ENCODE results near the gene CUL9. TPM values are rescaled to one million over a fixed set of nuclear protein-coding genes. Genes with fewer than 3 reads are reported as not detected.

The CUL9 gene
- total RNA-seq, 2 experiments from 2014 or later, result 32.9 to 37.0 TPM

DNA sequence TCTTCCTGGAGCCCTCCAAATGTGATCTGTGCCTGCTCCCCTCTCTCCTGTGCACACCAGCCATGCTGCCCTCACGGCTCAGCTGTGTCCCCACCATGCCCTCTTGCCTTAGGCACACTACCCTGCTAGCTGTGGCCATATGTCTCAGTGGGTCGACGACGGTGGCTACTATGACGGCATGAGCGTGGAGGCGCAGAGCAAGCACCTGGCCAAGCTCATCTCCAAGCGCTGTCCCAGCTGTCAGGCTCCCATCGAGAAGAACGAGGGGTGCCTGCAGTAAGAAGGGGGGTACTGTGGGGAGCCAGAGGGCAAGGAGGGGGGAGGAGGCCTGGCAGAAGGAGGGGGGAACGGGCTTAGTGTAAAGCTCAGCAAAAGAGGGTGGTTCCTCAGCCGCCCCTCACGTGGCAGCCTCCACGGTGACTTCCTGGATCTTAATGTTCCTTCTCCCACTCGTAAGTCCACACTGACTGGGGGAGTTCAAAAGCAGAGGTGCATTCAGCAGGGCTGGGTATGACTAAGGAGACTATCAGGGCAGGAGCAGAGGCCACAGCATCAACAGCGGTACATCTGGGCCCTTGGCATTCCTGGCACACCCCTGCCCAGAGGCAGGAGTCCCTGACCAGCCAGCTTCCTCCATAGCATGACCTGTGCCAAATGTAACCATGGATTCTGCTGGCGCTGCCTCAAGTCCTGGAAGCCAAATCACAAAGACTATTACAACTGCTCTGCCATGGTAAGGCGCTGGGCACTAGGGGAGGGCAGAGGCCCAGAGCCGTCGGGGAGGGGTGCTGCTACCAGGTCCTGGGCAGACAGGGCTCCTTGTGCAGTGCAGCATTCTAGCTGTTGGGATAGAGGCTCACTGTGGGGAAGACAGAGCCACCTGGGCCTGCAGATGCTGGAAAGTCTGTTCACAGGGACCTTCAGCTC, 39.3 kb downstream of the CUL9 start:
- ChIA-PET CTCF (ENCODE audit: unreplicated experiment) (interaction anchor here (0.6 kb wide), 1 partner anchor 1504 kb away, joined by 4 read pairs; no protein-coding TSS in a partner anchor), POLR2A (no interaction called here)
- DNase-seq (ENCODE audit: low spot score), result no peak
- intact Hi-C loops (cut with micrococcal nuclease; ENCODE audit: unreplicated experiment), result no loop called here
- Histone ChIP-seq H3K9me3 (ENCODE audit: low read length) (no peaks in the 10 kb centered on the region), H3K79me2 (ENCODE audit: insufficient read depth, low read depth, low read length) (no peaks in the 10 kb centered on the region), H3K9me2 (ENCODE audit: insufficient read depth, low read length) (no peaks in the 10 kb centered on the region), H3K27ac (ENCODE audit: low read depth, low read length, poor library complexity, severe bottlenecking) (no peak overlapping the region), H2AFZ (ENCODE audit: low read length) (no peak overlapping the region), H3K4me2 (ENCODE audit: low read length) (no peak overlapping the region), H3K4me3 (ENCODE audit: low read depth, low read length, poor library complexity, severe bottlenecking) (no peak overlapping the region), H4K20me1 (ENCODE audit: insufficient read depth, low read length) (no peaks in the 10 kb centered on the region), H3K4me1 (ENCODE audit: insufficient read depth, low read length, poor library complexity, severe bottlenecking) (peaks cover 42% of the 10 kb centered on the region), H3K36me3 (ENCODE audit: insufficient read depth, low read length) (peaks cover 29% of the 10 kb centered on the region)
- BruUV-seq (replicated peaks), result no TSS peak
- no peak for TF ChIP-seq EZH2phosphoT487 (IDR thresholded peaks at IDR 0.05; ENCODE audit: borderline replicate concordance, low read depth, low read length)
- TF ChIP-seq, protein P1, sequence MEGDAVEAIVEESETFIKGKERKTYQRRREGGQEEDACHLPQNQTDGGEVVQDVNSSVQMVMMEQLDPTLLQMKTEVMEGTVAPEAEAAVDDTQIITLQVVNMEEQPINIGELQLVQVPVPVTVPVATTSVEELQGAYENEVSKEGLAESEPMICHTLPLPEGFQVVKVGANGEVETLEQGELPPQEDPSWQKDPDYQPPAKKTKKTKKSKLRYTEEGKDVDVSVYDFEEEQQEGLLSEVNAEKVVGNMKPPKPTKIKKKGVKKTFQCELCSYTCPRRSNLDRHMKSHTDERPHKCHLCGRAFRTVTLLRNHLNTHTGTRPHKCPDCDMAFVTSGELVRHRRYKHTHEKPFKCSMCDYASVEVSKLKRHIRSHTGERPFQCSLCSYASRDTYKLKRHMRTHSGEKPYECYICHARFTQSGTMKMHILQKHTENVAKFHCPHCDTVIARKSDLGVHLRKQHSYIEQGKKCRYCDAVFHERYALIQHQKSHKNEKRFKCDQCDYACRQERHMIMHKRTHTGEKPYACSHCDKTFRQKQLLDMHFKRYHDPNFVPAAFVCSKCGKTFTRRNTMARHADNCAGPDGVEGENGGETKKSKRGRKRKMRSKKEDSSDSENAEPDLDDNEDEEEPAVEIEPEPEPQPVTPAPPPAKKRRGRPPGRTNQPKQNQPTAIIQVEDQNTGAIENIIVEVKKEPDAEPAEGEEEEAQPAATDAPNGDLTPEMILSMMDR (conservative IDR thresholded peaks at IDR 0.05; ENCODE audit: low read length), result no peak

DNA sequence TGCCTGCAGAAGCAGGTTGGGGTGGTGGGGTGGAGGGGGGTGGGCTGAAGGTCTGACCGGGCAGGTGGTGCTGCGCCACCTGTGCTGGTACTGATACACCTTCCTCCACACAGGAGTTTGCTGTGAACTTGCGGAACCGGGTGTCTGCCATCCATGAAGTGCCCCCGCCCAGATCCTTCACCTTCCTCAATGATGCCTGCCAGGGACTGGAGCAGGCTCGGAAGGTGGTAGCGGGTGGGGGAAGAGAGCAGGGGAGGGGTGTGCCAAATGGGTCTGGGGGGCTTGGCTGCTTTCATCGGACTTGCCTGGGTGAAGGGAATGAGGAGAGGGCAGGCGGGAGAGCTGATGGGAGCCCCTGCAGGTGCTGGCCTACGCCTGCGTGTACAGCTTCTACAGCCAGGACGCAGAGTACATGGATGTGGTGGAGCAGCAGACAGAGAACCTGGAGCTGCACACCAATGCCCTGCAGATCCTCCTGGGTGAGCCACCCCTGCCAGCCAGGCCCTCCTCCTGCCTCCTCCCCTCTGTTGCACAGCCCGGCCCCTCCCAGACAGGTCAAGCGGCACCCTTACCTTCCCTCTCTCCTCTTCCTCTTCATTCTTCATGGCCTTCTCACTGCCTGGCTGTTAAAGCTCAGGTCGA, 40.5 kb downstream of the CUL9 start:
- no TSS peak for BruUV-seq (replicated peaks)
- ChIA-PET POLR2A (interaction anchor here (0.6 to 0.7 kb wide), 2 partner anchors 56 to 384 kb away, joined by 3 read pairs; no protein-coding TSS in a partner anchor), CTCF (ENCODE audit: unreplicated experiment) (no interaction called here)

More for the DNA sequence above, 40.5 kb downstream of the CUL9 start:
- DNase-seq (ENCODE audit: low spot score), result no peak
- H4K20me1 ChIP-seq (ENCODE audit: insufficient read depth, low read length), result no peaks in the 10 kb centered on the region
- H3K79me2 ChIP-seq (ENCODE audit: insufficient read depth, low read depth, low read length), result no peaks in the 10 kb centered on the region
- H3K9me3 ChIP-seq (ENCODE audit: low read length), result no peaks in the 10 kb centered on the region
- H3K36me3 ChIP-seq (ENCODE audit: insufficient read depth, low read length), result peaks cover 29% of the 10 kb centered on the region
- H3K27ac ChIP-seq (ENCODE audit: low read depth, low read length, poor library complexity, severe bottlenecking), result peak overlapping the region; percentile 11
- H3K4me2 ChIP-seq (ENCODE audit: low read length), result peak overlapping the region; percentile 70; the same call in 1 of the 2 replicates
- H2AFZ ChIP-seq (ENCODE audit: low read length), result no peak overlapping the region
- no peak overlapping the region for H3K4me3 ChIP-seq (ENCODE audit: low read depth, low read length, poor library complexity, severe bottlenecking)
- H3K4me1 ChIP-seq (ENCODE audit: insufficient read depth, low read length, poor library complexity, severe bottlenecking), result peaks cover 42% of the 10 kb centered on the region
- TF ChIP-seq, protein P1 (conservative IDR thresholded peaks at IDR 0.05; ENCODE audit: low read length), result no peak
- TF ChIP-seq EZH2phosphoT487 (IDR thresholded peaks at IDR 0.05; ENCODE audit: borderline replicate concordance, low read depth, low read length), result no peak
- intact Hi-C loops (cut with micrococcal nuclease; ENCODE audit: unreplicated experiment), result no loop called here
- H3K9me2 ChIP-seq (ENCODE audit: insufficient read depth, low read length), result no peaks in the 10 kb centered on the region
